Transverse colon (tissue), 4 donors: ENCODE results near the gene DNLZ. TPM values are rescaled to one million over a fixed set of nuclear protein-coding genes. Genes with fewer than 3 reads are reported as not detected.

Experiments
- DNase-seq: peaks from one replicate; pipeline ENCODE4 v3.0.0-alpha.2; 2019
- H3K27ac ChIP-seq, 4 donors: fragments of 200-600 bp; sonication (generic); 2 replicates each; pipeline ENCODE4 v1.5.1; 2016 to 2018; ENCODE audit warnings: inconsistent platforms in 4 of 4
- H3K27me3 ChIP-seq: fragments of 200-600 bp; sonication (generic); 2 replicates; pipeline ENCODE4 v1.5.1; 2017; ENCODE audit warnings: inconsistent platforms
- H3K36me3 ChIP-seq, 4 donors: fragments of 200-600 bp; sonication (generic); 2 replicates each; pipeline ENCODE4 v1.5.1; 2017 to 2019; ENCODE audit warnings: inconsistent platforms in 4 of 4
- H3K4me1 ChIP-seq, 4 donors: fragments of 200-600 bp; sonication (generic); 2 replicates each; pipeline ENCODE4 v1.5.1; 2017 to 2020; ENCODE audit warnings: inconsistent platforms in 4 of 4
- H3K4me3 ChIP-seq, 4 donors: fragments of 200-600 bp; sonication (generic); 1 replicate in 1 of 4; 2 replicates in 3 of 4; pipeline versions ENCODE4 v1.5.1 to v1.6.1; 2017 to 2019; ENCODE audit warnings: inconsistent platforms in 4 of 4
- H3K9me3 ChIP-seq, 2 donors: fragments of 200-600 bp; sonication (generic); 2 replicates each; pipeline ENCODE4 v1.5.1; 2017 to 2019; ENCODE audit warnings: inconsistent platforms in 2 of 2
- EP300 ChIP-seq: sonication (generic); formaldehyde crosslinking; IDR thresholded peaks from one replicate; pipeline ENCODE4 v1.6.1; 2017; ENCODE audit warnings: antibody characterized with exemption, low read depth
- POLR2A ChIP-seq: fragments of 450-650 bp; IDR thresholded peaks from one replicate; pipeline ENCODE4 v1.6.1; 2016; ENCODE audit warnings: antibody characterized with exemption, mild to moderate bottlenecking, moderate library complexity
- POLR2AphosphoS5 ChIP-seq, 3 donors: sonication (generic); formaldehyde crosslinking; IDR thresholded peaks; one replicate each; pipeline ENCODE4 v1.6.1; 2016; ENCODE audit warnings: antibody characterized with exemption in 3 of 3
- WGBS, 2 donors: methylation state at CpG; one replicate each; pipeline ENCODE4 v1.1.5; 2018; ENCODE audit warnings: low coverage in 1 of 2; 5-methylcytosine and 5-hydroxymethylcytosine counted together
- in situ Hi-C, 4 donors: fragments of 200-750 bp; cut with MboI; loops; one replicate each; pipeline versions ENCODE4 v1.15.0 to v1.15.1; 2017; ENCODE audit warnings: low sequenced_read_pairs in 3 of 4, low pct_ligation_motif_present in 1 of 4, low pct_unique_long_range_greater_than_20kb in 1 of 4
- intact Hi-C: fragments of 100-400 bp; cut with DNase I; formaldehyde crosslinking; loops from one replicate; pipeline ENCODE4 v1.15.1; 2023; ENCODE audit warnings: low total_unique reads
- total RNA-seq, 4 donors: library from RNA; depleted of rRNA; stranded (reverse); fragments of >200 nt; gene quantifications; one replicate each; pipeline ENCODE4 v1.1.0, GENCODE V29; 2016
- TF ChIP-seq, protein P1 (sequence below), 5 experiments: fragments of 200-600 bp in 3 of 5; fragments of 450-650 bp in 2 of 5; sonication (generic) in 3 of 5; IDR thresholded peaks; 1 replicate in 2 of 5; 2 replicates in 3 of 5; pipeline ENCODE4 v1.5.1; 2016 to 2017; ENCODE audit warnings: antibody characterized with exemption in 5 of 5, inconsistent platforms in 3 of 5, mild to moderate bottlenecking in 2 of 5, moderate library complexity in 1 of 5

The DNLZ gene
- total RNA-seq, 4 donors from 2014 or later = 6.7 to 17.3 (median 10.4) TPM

DNA sequence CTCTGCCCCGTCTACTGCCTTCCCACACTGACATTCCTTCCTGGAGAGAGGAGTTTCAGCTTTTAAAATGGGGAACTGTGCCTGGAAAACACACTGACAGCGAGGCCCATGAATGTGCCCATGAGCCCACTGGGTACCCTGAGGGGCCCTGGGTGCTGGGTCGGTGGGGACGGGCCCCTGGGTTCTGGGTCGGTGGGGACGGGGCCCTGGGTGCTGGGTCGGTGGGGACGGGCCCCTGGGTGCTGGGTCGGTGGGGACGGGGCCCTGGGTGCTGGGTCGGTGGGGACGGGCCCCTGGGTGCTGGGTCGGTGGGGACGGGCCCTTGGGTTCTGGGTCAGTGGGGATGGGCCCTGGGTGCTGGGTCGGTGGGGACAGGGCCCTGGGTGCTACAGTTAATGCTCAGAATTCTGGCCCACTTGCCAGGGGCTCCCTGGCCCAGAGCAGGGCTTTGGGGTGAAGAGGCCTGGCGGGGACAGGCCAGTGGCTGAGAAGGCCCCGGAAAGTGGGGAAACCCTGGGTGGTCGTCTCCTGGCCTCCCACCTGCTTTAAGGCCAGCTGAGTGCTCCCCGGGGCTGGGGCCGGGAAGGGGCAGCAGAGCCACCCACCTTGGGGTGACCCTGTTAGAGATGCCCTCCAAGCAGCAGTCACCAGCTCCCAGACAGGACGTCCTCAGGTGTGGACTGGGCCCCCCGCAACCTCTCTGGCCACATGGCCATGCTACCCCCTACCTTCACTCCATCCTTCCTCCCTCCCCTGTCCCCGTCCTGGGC, 33.7 kb downstream of the DNLZ start:
- WGBS, 2 donors = 78% methylated on average over 22 of the region's 23 CpGs; no CpG with 5 or more reads in 1 of the 2 donors
- no peak overlapping the region for H3K27ac ChIP-seq
- no peak overlapping the region for H3K4me3 ChIP-seq
- H3K9me3 ChIP-seq = no peaks in the 10 kb centered on the region
- in situ Hi-C loops (no loop called here), intact Hi-C loops (loop anchor here (10.0 kb wide), 1 partner anchor 75 kb away; the partner anchor contains the start of gene SNAPC4)
- H3K27me3 ChIP-seq = peaks cover 28% of the 10 kb centered on the region
- peaks cover 7 to 34% (median 18%) of the 10 kb centered on the region in 4 donors for H3K4me1 ChIP-seq
- DNase-seq = no peak
- no peaks in the 10 kb centered on the region for H3K36me3 ChIP-seq
- TF ChIP-seq, protein P1, sequence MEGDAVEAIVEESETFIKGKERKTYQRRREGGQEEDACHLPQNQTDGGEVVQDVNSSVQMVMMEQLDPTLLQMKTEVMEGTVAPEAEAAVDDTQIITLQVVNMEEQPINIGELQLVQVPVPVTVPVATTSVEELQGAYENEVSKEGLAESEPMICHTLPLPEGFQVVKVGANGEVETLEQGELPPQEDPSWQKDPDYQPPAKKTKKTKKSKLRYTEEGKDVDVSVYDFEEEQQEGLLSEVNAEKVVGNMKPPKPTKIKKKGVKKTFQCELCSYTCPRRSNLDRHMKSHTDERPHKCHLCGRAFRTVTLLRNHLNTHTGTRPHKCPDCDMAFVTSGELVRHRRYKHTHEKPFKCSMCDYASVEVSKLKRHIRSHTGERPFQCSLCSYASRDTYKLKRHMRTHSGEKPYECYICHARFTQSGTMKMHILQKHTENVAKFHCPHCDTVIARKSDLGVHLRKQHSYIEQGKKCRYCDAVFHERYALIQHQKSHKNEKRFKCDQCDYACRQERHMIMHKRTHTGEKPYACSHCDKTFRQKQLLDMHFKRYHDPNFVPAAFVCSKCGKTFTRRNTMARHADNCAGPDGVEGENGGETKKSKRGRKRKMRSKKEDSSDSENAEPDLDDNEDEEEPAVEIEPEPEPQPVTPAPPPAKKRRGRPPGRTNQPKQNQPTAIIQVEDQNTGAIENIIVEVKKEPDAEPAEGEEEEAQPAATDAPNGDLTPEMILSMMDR (IDR thresholded peaks at IDR 0.05) = no peak
- TF ChIP-seq POLR2AphosphoS5 (IDR thresholded peaks at IDR 0.05) = no peak
- no peak for TF ChIP-seq EP300

- H3K27me3 ChIP-seq = peaks cover 28% of the 10 kb centered on the region
- 73% methylated on average over 18 of the region's 19 CpGs; no CpG with 5 or more reads in 1 of the 2 donors for WGBS, 2 donors
- peaks cover 7 to 34% (median 18%) of the 10 kb centered on the region in 4 donors for H3K4me1 ChIP-seq
- H3K9me3 ChIP-seq = no peaks in the 10 kb centered on the region
- no peaks in the 10 kb centered on the region for H3K36me3 ChIP-seq
- H3K27ac ChIP-seq = peak overlapping the region in 2 of 4 donors; percentile 71 to 73
- TF ChIP-seq, protein P1 (IDR thresholded peaks at IDR 0.05) = no peak
- TF ChIP-seq EP300 (no peak), POLR2AphosphoS5 (IDR thresholded peaks at IDR 0.05) (no peak), POLR2A (no peak)
- DNase-seq = no peak
- in situ Hi-C loops (no loop called here), intact Hi-C loops (no loop called here)
- H3K4me3 ChIP-seq = peak overlapping the region in 1 of 4 donors; percentile 59
Measured at GRCh38 chr9:136329211-136329627, 34.3 kb downstream of the DNLZ start.

DNA sequence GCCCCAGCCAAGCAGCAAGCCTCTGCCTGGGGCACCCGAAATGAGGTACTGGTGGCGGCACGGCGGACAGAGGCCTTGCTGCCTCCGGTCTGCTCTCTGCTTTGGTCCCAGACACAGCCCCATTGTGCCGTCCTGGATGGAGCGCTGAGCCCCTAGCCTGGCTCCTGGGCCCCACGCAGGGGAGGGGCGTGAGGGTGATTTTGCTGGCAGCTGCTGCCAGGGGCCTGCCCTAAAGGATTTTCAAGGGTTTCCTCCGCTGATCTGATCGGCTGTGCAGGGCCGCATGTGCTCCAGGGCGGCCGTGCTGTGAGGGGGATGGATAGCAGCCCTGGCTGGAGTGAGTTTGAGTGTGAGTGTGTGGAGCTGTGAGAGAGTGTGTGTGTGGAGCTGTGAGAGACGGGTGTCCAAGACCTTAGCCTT, 34.9 kb downstream of the DNLZ start:
- H3K36me3 ChIP-seq = no peaks in the 10 kb centered on the region
- WGBS, 2 donors = 40% methylated on average over 15 of the region's 15 CpGs; no CpG with 5 or more reads in 1 of the 2 donors
- peaks cover 7 to 34% (median 18%) of the 10 kb centered on the region in 4 donors for H3K4me1 ChIP-seq
- TF ChIP-seq EP300 (no peak), POLR2AphosphoS5 (IDR thresholded peaks at IDR 0.05) (no peak), POLR2A (no peak)
- TF ChIP-seq, protein P1 (IDR thresholded peaks at IDR 0.05) = no peak
- no peak for DNase-seq
- no peaks in the 10 kb centered on the region for H3K9me3 ChIP-seq
- peaks cover 28% of the 10 kb centered on the region for H3K27me3 ChIP-seq
- H3K4me3 ChIP-seq = peak overlapping the region in 2 of 4 donors; percentile 50 to 59
- in situ Hi-C loops (no loop called here), intact Hi-C loops (no loop called here)
- H3K27ac ChIP-seq = peak overlapping the region; percentile 71 to 80 (median 76)

DNA sequence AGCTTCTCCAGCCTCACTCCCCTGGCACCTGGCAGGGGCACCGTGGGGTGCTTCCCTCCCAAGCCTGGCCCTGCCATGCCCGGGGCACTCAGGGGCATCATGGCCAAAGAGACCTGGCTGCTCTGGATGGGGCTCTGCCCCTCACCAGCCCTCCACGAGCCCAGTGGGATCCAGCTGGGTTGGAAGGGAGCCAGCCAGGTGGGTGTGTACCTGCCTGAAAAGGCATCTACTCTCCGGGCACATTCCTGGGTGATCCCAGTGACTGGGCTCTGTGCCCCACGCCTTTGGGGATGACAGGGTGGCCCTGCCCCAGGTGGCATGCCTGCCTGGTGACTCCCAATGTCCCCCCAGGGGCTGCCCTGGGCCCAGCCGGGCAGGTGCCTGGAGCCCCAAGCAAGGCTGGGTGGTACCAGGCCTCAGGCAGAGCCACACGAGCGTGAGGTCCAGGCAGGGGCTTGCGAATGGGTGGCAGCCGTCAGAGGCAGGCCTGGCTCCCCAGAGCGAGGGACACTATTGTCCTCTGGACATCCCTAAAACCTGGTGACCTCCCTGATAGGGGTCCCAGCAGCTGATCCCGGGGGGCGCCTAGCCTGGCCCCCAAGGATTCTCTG, 35.4 kb downstream of the DNLZ start:
- WGBS, 2 donors = 32% methylated on average over 6 of the region's 13 CpGs; no CpG with 5 or more reads in 1 of the 2 donors
- H3K27ac ChIP-seq = peak overlapping the region; percentile 71 to 80 (median 76)
- H3K36me3 ChIP-seq = no peaks in the 10 kb centered on the region
- H3K4me1 ChIP-seq = peaks cover 7 to 34% (median 18%) of the 10 kb centered on the region in 4 donors
- H3K4me3 ChIP-seq = peak overlapping the region; percentile 45 to 82 (median 54)
- no peaks in the 10 kb centered on the region for H3K9me3 ChIP-seq
- intact Hi-C loops = no loop called here
- no peak for DNase-seq
- peaks cover 28% of the 10 kb centered on the region for H3K27me3 ChIP-seq
- in situ Hi-C loops = no loop called here
- TF ChIP-seq EP300 = no peak
- TF ChIP-seq, protein P1 (IDR thresholded peaks at IDR 0.05) = no peak
- TF ChIP-seq POLR2A = no peak
- TF ChIP-seq POLR2AphosphoS5 (IDR thresholded peaks at IDR 0.05) = no peak
